Panc1 (cell line): ENCODE results near the gene KLK13. TPM values are rescaled to one million over a fixed set of nuclear protein-coding genes. Genes with fewer than 3 reads are reported as not detected.

Source experiments
- ATAC-seq: fragments of 200-7000 bp; cut with Tn5 transposase; 2 replicates; pipeline ENCODE4 v1.9.1; 2020; ENCODE audit warnings: mild to moderate bottlenecking, moderate library complexity
- Bru-seq: library from RNA; stranded (reverse); fragments of 400-500 nt; gene quantifications from one replicate; lab custom pipeline; 2021; lab: Mats Ljungman, UMichigan
- BruChase-seq, 2 experiments: library from RNA; stranded (reverse); fragments of 400-500 nt; gene quantifications; one replicate each; lab custom pipeline; 2021; lab: Mats Ljungman, UMichigan
- BruUV-seq: library from RNA; stranded (reverse); fragments of 400-500 nt; replicated peaks from 2 replicates; lab custom pipeline; 2021; lab: Mats Ljungman, UMichigan
- CTCF ChIA-PET: fragments of 300-600 bp; sonication (Branson Sonifier 250); formaldehyde crosslinking; loops from one replicate; lab custom pipeline; 2022; ENCODE audit warnings: antibody characterized with exemption; lab: Charles Lee
- POLR2A ChIA-PET: fragments of 300-600 bp; sonication (Branson Sonifier 250); formaldehyde crosslinking; loops from one replicate; lab custom pipeline; 2022; ENCODE audit warnings: antibody characterized with exemption; lab: Charles Lee
- DNase-seq: peaks from one replicate; pipeline ENCODE4 v3.0.0-alpha.2; 2010; ENCODE audit warnings: low read depth, low spot score
- H3K27ac ChIP-seq: 2 replicates; pipeline ENCODE4 v1.5.1; 2011; ENCODE audit warnings: mild to moderate bottlenecking, low read length, inconsistent platforms
- H3K27me3 ChIP-seq: fragments of 200-500 bp; sonication (Bioruptor generic); 2 replicates; pipeline ENCODE4 v1.6.0; 2014; ENCODE audit warnings: low read length, inconsistent platforms; ENCODE audit not compliant: control insufficient read depth, insufficient read depth
- H3K36me3 ChIP-seq: fragments of 200-500 bp; sonication (Bioruptor generic); 2 replicates; pipeline ENCODE4 v1.5.1; 2014; ENCODE audit warnings: inconsistent platforms, mild to moderate bottlenecking, low read length, moderate library complexity; ENCODE audit not compliant: control insufficient read depth, insufficient read depth
- H3K4me1 ChIP-seq: 2 replicates; pipeline ENCODE4 v1.5.1; 2011; ENCODE audit warnings: inconsistent platforms, mild to moderate bottlenecking, low read length, moderate library complexity; ENCODE audit not compliant: control insufficient read depth, insufficient read depth
- H3K4me3 ChIP-seq, 2 experiments: 2 replicates each; pipeline ENCODE4 v1.5.1; 2011 to 2012; ENCODE audit warnings: low read depth in 2 of 2, low read length in 2 of 2, mild to moderate bottlenecking in 2 of 2, inconsistent platforms in 1 of 2, moderate library complexity in 1 of 2
- H3K9me3 ChIP-seq: fragments of 200-500 bp; sonication (Bioruptor generic); 2 replicates; pipeline ENCODE4 v1.5.1; 2014; ENCODE audit warnings: low read depth, mild to moderate bottlenecking, inconsistent platforms, low read length, moderate library complexity; ENCODE audit not compliant: control insufficient read depth, insufficient read depth
- POLR2AphosphoS5 ChIP-seq: IDR thresholded peaks from 2 replicates; pipeline ENCODE4 v1.6.1; 2012; ENCODE audit warnings: mild to moderate bottlenecking, low read depth, low read length, moderate library complexity
- REST ChIP-seq, 2 experiments: IDR thresholded peaks; 2 replicates each; pipeline ENCODE4 v1.6.1; 2011 to 2012; ENCODE audit warnings: low read depth in 2 of 2, control low read depth in 1 of 2, low read length in 1 of 2, mild to moderate bottlenecking in 1 of 2, moderate library complexity in 1 of 2; ENCODE audit not compliant: insufficient read depth in 1 of 2
- SIN3A ChIP-seq: IDR thresholded peaks from 2 replicates; pipeline ENCODE4 v1.6.1; 2012; ENCODE audit warnings: low read depth, mild to moderate bottlenecking, low read length, moderate library complexity, borderline replicate concordance; ENCODE audit not compliant: insufficient read depth
- TCF7L2 ChIP-seq: IDR thresholded peaks from 2 replicates; pipeline ENCODE4 v1.6.1; 2011; ENCODE audit warnings: mild to moderate bottlenecking, low read depth, low read length, inconsistent platforms
- in situ Hi-C: cut with HindIII; loops from 2 replicates; pipeline ENCODE4 v1.10.0; 2016; ENCODE audit warnings: low sequenced_read_pairs, low pct_unique_long_range_greater_than_20kb
- intact Hi-C: fragments of 100-400 bp; cut with micrococcal nuclease; formaldehyde crosslinking; loops from one replicate; pipeline ENCODE4 v1.10.0; 2022; ENCODE audit not compliant: unreplicated experiment
- long read RNA-seq: library from polyadenylated mRNA; unstranded; transcript quantifications from one replicate; pipeline ENCODE4 v2.0.0, GENCODE V29; 2021; ENCODE audit not compliant: unreplicated experiment
- polyA plus RNA-seq: library from polyadenylated mRNA; unstranded; fragments of >200 nt; gene quantifications from one replicate; pipeline ENCODE4 v1.2.1, GENCODE V29; 2012; ENCODE audit warnings: missing spikeins; ENCODE audit not compliant: insufficient read length
- total RNA-seq: library from RNA; stranded (reverse); gene quantifications from one replicate; pipeline ENCODE4 v1.2.1, GENCODE V29; 2021; ENCODE audit not compliant: unreplicated experiment
- TF ChIP-seq, protein P1 (sequence below): fragments of 450-650 bp; IDR thresholded peaks from 2 replicates; pipeline ENCODE4 v1.5.1; 2017; ENCODE audit warnings: mild to moderate bottlenecking

The KLK13 gene, protein sequence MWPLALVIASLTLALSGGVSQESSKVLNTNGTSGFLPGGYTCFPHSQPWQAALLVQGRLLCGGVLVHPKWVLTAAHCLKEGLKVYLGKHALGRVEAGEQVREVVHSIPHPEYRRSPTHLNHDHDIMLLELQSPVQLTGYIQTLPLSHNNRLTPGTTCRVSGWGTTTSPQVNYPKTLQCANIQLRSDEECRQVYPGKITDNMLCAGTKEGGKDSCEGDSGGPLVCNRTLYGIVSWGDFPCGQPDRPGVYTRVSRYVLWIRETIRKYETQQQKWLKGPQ
- total RNA-seq (not detected), Bru-seq, nascent RNA (not detected), BruChase-seq, experiment 1, labeled RNA remaining after a 2-hour chase (not detected), BruChase-seq, experiment 2, labeled RNA remaining after a 6-hour chase (percentile 9 among the genes with signal in this experiment)
- polyA plus RNA-seq = not detected
- long read RNA-seq = 0 reads

DNA sequence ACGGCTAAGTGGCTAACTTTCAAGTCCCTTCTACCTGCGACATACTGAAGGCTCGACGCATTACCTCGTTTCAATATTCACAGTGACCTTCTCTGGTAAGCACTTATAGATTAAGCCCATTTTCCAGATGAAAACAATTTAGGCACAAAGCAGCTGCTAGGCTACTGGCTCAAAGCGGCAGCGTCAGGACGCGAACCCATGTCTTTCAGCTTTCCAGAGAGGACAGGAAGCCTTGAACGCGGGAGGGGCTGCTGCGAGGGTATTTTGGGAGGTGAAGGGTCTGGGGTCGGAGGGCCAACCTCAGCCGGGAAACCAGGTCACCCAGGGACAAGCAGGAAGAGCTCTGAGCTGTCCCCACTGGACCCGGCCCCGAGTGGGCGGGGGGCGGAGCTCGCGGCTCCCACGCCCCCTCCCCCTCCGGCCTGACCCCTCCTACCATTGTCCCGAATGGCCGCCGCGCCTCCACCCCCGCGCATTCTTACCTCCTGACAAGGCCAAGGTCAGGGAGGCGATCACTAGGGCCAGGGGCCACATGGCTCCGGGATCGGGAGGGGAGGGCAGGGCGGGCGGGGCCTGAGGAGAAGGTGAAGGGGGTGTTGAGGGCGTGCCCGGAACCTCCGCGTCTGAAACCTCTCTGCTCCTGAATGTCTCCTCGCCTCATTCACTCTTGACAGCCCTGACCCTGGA, at the start of gene KLK13:
Gene KLK13 (minus strand): TSS at position 559 of the 687 bp plus-strand sequence. CDS start 25 bp downstream, at position 534.
- ChIA-PET POLR2A (no interaction called here), CTCF (interaction anchor here (0.8 kb wide), 1 partner anchor 11 kb away, joined by 8 read pairs; no protein-coding TSS in a partner anchor)
- no peak for TF ChIP-seq POLR2AphosphoS5
- TF ChIP-seq, protein P1, sequence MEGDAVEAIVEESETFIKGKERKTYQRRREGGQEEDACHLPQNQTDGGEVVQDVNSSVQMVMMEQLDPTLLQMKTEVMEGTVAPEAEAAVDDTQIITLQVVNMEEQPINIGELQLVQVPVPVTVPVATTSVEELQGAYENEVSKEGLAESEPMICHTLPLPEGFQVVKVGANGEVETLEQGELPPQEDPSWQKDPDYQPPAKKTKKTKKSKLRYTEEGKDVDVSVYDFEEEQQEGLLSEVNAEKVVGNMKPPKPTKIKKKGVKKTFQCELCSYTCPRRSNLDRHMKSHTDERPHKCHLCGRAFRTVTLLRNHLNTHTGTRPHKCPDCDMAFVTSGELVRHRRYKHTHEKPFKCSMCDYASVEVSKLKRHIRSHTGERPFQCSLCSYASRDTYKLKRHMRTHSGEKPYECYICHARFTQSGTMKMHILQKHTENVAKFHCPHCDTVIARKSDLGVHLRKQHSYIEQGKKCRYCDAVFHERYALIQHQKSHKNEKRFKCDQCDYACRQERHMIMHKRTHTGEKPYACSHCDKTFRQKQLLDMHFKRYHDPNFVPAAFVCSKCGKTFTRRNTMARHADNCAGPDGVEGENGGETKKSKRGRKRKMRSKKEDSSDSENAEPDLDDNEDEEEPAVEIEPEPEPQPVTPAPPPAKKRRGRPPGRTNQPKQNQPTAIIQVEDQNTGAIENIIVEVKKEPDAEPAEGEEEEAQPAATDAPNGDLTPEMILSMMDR = no peak
- TF ChIP-seq REST (IDR thresholded peaks at IDR 0.05; ENCODE audit: insufficient read depth in 1 of 2, low read depth in 2 of 2, low read length in 1 of 2) = no peak
- DNase-seq (no peak), ATAC-seq (peak; percentile 53; the same call in 1 of the 2 replicates)
- no peaks in the 10 kb centered on the region for H3K9me3 ChIP-seq
- no peaks in the 10 kb centered on the region for H3K27me3 ChIP-seq
- no TSS peak for BruUV-seq
- H3K4me3 ChIP-seq = peak within 1 kb of the TSS in 1 of 2 experiments; percentile 7; a peak in 1 of 4 replicates
- intact Hi-C loops = no loop called here
- in situ Hi-C loops = no loop called here
- no peaks in the 10 kb centered on the region for H3K36me3 ChIP-seq
- H3K4me1 ChIP-seq = no peaks in the 10 kb centered on the region
- no peak within 1 kb of the TSS for H3K27ac ChIP-seq

DNA sequence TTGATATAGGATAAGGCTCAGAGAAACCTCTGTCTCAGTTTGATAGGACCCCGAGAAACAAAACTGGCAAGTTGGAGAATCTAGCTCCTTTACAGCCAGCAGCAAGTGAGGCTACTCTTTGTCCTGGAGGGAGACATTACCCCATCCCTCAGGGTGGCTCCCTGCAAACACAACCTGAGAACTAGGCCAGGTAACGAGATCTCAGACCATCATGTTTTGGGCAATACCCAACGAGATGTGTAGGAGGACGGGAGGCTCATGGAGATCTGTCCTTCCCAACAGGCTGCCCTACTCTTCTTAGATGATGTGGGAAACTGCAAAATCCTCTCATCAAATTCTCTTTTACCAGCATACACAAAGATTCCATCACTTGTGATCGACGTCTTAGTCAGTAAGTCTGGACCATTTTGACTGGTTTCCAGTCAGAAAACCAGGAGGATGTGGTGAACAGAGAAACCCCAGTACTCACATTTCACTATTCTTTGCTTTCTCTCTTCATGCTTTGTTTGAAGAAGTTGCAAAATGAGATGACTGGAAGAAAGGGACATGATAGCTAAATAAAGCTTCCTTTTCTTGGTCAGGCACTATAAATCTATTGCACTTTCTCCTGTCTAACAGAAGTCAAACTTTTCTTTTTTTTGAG, 49.3 kb upstream of the KLK13 start:
- ATAC-seq (no peak), DNase-seq (no peak)
- no peaks in the 10 kb centered on the region for H3K36me3 ChIP-seq
- ChIA-PET POLR2A (interaction anchor here (0.7 kb wide), 1 partner anchor 502 kb away, joined by 5 read pairs; no protein-coding TSS in a partner anchor), CTCF (no interaction called here)
- BruUV-seq = no TSS peak
- H3K4me3 ChIP-seq = no peak overlapping the region
- in situ Hi-C loops = no loop called here
- TF ChIP-seq TCF7L2 (no peak), POLR2AphosphoS5 (no peak), REST (IDR thresholded peaks at IDR 0.05; ENCODE audit: insufficient read depth in 1 of 2, low read depth in 2 of 2, low read length in 1 of 2) (no peak), SIN3A (no peak)
- TF ChIP-seq, protein P1 = no peak
- peaks cover 13% of the 10 kb centered on the region for H3K27me3 ChIP-seq
- intact Hi-C loops = no loop called here
- H3K9me3 ChIP-seq = no peaks in the 10 kb centered on the region
- no peaks in the 10 kb centered on the region for H3K4me1 ChIP-seq
- no peak overlapping the region for H3K27ac ChIP-seq
